ENCODE measurements around the gene ARFGEF2. TPM values are rescaled to one million over a fixed set of nuclear protein-coding genes. Genes with fewer than 3 reads are reported as not detected.
"Not testable (repeated sequence)": the region's sequence is repeated elsewhere in the genome, so short reads cannot be mapped to it uniquely, and the experiment has no call there.

ARFGEF2 gene

DNA sequence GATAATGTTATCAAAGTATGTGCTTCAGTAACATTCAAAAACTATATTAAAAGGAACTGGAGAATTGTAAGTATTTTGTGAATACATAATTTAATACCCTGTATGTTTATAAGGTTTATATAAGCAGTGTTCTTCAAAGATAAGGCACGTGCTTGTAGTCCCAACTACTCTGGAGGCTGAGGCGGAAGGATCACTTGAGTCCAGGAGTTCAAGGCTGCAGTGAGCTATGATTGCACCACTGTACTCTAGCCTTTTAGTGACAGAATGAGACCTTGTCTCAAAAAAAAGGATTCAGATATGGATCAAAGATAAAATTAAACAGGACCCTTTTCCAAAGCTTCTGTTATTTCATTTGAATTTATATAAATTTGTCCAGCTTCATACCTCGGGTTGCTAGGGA, 141.8 kb downstream of the ARFGEF2 start:
- Histone ChIP-seq H3K4me1 (ENCODE audit: control insufficient read depth, insufficient read depth, low read length) (no peaks in the 10 kb centered on the region), H3K36me3 (ENCODE audit: insufficient read depth, low read length) (peaks cover 37% of the 10 kb centered on the region), H3K9me3 (replicated peaks; ENCODE audit: low read length) (no peaks in the 10 kb centered on the region)

DNA sequence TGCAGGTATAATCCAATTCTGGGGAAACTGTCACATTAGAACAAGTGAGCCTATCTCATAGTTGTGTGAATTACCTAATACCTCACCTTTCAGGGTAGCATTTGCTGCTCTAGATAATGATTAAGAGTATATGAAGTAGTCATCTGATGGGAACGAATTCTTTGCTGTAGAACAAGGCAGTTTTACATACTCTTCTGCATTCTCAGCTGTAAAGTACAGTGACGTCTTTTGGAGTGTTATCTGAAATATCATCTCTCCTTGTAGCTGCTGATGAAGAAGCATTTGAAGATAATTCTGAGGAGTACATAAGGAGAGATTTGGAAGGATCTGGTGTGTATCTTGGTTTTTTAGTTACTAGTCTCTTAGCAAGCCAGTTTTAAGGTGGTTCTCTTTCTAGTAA, 153.0 kb downstream of the ARFGEF2 start:
- Histone ChIP-seq H3K36me3 (ENCODE audit: insufficient read depth, low read length) (peaks cover 59% of the 10 kb centered on the region), H3K9me3 (replicated peaks; ENCODE audit: low read length) (no peaks in the 10 kb centered on the region)

More for the DNA sequence above, 141.8 kb downstream of the ARFGEF2 start:
- no peaks in the 10 kb centered on the region for H3K27me3 ChIP-seq (ENCODE audit: control insufficient read depth, insufficient read depth, low read length)
- no peak overlapping the region for H3K4me3 ChIP-seq (ENCODE audit: low read length)
- no peak overlapping the region for H3K4me2 ChIP-seq (ENCODE audit: low read length)
- H3K9ac ChIP-seq (ENCODE audit: low read depth, low read length), result no peak overlapping the region

DNA sequence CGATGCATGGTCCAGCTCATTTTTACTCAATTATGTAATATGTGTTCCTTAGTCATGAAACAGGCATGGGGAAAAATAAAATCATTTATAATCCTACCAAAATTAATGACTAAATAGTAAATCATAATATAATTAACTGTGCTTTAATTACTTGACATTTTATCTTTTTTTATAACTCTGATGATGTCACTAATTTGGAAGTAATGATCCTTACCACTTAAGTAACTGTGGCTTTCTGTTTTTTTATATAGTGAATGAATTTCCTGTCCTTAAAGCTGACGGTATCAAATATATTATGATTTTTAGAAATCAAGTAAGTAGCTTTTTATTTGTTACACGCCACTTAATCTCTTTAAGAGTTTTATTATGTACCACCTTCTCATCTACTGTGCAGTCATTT, 156.8 kb downstream of the ARFGEF2 start:
- Histone ChIP-seq H3K4me1 (ENCODE audit: control insufficient read depth, insufficient read depth, low read length) (no peaks in the 10 kb centered on the region), H3K4me3 (ENCODE audit: low read length) (no peak overlapping the region), H3K36me3 (ENCODE audit: insufficient read depth, low read length) (peaks cover 57% of the 10 kb centered on the region), H3K27me3 (ENCODE audit: control insufficient read depth, insufficient read depth, low read length) (no peaks in the 10 kb centered on the region), H3K4me2 (ENCODE audit: low read length) (no peak overlapping the region), H3K9me3 (replicated peaks; ENCODE audit: low read length) (no peaks in the 10 kb centered on the region), H3K9ac (ENCODE audit: low read depth, low read length) (no peak overlapping the region)

More for the DNA sequence above, 153.0 kb downstream of the ARFGEF2 start:
- Histone ChIP-seq H3K4me1 (ENCODE audit: control insufficient read depth, insufficient read depth, low read length) (no peaks in the 10 kb centered on the region), H3K27me3 (ENCODE audit: control insufficient read depth, insufficient read depth, low read length) (no peaks in the 10 kb centered on the region), H3K9ac (ENCODE audit: low read depth, low read length) (no peak overlapping the region), H3K4me3 (ENCODE audit: low read length) (no peak overlapping the region), H3K4me2 (ENCODE audit: low read length) (no peak overlapping the region)

DNA sequence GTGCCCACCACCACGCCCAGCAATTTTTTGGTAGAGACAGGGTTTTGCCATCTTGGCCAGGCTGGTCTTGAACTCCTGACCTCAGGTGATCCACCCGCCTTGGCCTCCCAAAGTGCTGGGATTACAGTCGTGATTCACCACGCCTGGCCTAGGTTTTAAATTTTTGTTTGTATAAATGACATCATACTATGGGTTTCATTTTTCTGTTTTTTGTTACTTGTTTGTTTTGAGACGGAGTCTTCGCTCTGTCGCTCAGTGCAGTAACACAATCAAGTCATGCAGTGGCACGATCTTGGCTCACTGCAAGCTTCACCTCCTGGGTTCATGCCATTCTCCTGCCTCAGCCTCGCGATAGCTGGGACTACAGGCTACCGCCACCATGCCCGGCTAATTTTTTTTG, 160.8 kb downstream of the ARFGEF2 start:
- not testable (repeated sequence) for H3K4me3 ChIP-seq (ENCODE audit: low read length); H3K4me2 ChIP-seq (ENCODE audit: low read length); H3K9me3 ChIP-seq (replicated peaks; ENCODE audit: low read length); H3K27me3 ChIP-seq (ENCODE audit: control insufficient read depth, insufficient read depth, low read length); H3K9ac ChIP-seq (ENCODE audit: low read depth, low read length); H3K4me1 ChIP-seq (ENCODE audit: control insufficient read depth, insufficient read depth, low read length)
- peaks cover 62% of the 10 kb centered on the region for H3K36me3 ChIP-seq (ENCODE audit: insufficient read depth, low read length)

Small RNA genes within 50 kb of the gene (small RNA-seq; reads per million reads assigned to genes)
- gene SNAP23P1, result not detected

All from skeletal muscle satellite cell (primary cell).